GM10847 (cell line): Measurements from ENCODE around the gene BPIFB6.

Experiments used
- POLR2A ChIP-seq: IDR thresholded peaks from 2 replicates; pipeline ENCODE4 v1.6.1; 2011; ENCODE audit not compliant: insufficient read length; ENCODE audit errors: extremely low read depth

BPIFB6 gene

DNA sequence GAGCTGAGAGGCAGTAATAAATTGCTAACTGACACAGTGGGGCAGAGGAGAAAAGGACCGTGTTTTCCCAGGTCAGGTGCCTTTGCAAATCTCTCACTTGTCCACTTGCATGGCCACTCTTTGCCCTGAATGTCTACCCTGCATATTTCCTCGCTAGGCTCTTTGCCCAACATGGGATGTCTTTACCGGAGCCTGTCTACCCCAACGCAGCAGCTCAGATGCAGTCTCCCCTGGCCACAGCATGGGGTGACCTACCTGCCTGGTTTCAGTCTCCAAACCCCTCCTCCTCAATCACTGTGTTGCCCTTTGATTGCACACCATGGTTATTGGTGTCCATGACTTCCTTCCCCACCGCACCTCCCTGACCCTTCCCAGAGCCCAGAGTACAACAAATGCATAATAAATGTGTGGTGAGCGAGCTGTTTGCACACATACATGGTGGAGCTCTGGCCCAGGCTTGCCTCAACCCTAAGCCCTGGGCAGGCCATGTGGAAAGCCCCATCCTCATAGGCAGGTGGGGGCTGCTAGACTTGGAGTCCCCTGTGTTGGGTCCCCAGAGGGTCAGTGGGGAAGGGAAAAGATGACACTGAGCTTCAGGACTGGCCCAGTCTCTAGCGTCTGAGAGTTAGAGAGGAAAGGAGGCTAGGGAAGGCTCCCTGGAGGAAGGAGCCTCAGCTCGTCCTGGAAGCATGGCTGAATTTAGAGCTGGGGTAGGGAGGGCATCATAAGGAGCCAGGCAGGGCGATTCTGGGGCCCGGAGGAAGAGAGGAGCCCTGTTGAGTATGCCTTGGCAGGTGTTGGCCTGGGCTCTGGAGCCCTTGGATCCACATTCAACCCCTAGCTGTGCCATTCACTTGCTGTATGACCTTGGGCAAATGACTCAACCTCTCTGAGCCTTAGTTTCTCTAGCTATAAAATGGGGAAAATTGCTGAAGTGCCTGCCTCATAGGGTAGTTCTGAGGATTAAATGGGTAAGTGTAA, 4.4 kb upstream of the BPIFB6 start:
- TF ChIP-seq POLR2A, result no peak

DNA sequence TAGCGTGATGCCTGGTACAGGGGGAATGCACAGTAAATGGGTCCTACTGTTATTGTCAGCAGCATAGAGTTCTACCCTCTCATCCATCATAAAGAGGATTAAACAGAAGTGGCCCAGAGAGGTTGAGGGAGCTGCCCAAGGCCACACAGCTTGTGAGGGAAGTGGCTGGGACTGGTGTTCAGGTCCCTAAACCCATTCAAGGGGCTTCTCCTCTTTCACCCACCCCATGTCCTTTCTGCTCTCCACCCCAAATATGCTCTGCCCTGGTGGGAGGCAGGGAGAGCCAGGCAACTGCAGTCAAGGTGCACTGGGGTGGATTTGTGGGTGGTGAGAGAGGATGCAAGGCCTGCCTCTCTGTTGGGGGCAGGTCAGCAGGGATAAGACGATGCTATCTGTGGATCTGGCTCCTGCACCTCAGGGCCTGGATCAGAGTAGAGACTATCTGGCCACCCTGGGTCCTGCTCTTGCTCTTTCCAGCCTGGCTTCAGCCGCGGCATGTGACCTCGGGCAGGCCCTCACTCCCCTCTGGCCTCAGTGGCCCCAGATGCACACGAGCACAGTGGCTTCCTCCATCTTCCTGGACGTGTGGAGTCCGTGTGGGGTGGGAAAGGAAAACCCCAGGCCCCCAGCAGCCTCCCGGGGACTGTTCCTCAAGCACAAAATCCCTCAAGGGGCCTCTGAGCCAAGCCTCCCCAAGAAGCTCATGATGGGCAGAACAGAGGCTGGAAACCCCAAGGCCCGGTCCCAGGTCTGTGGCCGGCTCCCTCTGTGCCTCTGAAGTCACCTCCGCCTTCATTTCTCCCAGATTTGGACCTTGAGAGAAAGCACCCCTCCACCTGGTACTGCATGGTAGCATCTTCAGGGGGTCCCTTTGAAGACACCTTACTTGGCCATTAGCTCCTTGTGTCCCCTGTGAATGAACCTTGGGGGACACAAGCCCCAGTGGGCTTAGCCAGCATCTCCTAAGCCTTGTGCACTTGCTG, 3.4 kb upstream of the BPIFB6 start:
- no peak for TF ChIP-seq POLR2A

DNA sequence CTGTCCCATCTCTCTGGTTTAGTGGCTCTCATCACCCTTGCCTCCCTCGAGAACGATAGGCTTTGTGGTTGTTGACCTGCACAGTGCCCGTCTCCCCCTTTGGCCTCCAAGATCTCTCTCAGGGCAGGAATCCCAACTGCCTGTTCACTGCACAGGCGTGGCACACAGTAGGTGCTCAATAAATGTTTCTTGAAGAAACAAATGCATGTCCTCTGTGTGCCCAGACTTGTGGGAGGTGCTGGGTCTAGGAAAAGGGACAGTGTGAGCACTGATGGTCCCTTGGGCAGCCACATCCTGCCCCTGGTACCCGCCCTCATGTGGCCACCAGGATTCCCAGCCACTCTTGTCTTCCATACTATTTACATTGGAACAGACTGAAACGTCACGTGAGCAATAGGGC, 2.6 kb upstream of the BPIFB6 start:
- TF ChIP-seq POLR2A, result no peak

DNA sequence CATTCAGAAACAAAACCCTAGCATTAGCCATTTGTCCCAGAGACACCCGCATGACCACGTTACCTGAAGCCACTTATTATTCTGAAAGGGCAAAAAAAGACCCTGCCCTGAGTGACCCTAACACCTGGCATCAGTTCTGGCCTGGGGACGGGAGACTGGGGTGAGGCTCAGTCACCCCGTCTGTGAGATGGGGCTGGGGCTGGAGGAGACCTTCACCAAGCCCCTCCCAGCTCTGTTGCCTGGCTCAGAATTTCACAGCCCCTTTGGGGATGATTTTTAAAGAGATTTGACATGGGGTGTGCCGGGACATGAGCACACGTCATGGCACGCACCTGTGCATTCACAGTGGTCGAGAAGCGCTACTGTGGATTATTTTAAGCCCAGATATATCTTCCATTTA, 1.4 kb upstream of the BPIFB6 start:
- no peak for TF ChIP-seq POLR2A

DNA sequence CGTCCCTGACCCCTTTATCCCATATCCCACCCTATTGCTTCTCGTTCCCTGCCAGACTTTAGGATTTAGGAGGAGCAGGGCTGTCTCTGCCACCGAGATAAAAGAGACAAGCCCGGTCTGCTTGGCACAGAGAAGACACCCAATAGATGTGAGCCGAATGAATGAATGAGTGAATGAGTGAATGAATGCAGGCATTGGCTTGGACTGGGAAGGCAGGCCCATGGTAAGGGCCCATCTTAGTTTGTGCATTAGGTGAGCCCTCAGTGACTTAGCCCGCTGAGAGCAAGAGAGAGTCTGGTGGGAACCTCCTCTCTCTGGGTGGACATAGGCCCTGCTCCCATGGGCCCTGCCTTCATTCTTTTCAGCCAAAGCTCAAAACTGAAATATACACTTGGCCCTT, 879 bp upstream of the BPIFB6 start:
- no peak for TF ChIP-seq POLR2A

DNA sequence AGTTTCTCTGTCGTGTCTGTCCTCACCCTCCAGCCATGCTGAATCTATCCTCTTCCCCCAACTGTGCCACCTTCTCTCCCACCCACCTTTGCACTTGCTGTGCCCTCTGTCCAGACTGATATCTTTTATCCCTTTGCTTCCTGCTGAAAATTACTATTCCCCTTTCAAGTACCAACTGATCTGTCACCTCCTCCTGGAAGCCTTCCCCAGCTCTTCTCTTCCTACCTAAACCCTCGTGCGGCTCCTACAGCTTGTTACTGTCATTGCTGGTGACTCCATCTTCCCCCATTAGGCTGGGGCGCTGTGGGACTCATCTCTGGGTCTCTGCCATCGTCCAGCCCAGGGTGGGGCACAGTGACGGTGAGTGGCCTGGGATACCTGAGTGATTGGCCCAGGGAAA, 1.1 kb downstream of the BPIFB6 start:
- no peak for TF ChIP-seq POLR2A

DNA sequence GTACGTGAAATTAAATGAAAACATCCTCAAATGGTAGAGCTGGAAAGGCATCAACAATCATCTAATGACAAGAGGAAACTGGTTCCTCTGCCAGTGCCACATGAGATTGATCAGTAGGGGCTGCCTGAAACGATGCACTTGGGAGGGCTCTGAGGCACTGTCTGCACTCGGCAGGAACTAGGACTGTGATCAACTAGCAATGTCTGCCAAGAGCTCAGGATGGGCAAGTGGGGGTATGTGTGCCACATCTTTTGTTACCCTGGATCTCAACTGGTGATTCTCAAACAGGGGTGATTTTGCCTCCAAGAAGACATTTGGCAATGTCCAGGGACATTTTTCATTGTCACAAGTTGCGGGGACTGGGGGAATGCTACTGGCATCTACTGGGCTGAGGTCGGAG, 1.9 kb downstream of the BPIFB6 start:
- TF ChIP-seq POLR2A, result no peak

DNA sequence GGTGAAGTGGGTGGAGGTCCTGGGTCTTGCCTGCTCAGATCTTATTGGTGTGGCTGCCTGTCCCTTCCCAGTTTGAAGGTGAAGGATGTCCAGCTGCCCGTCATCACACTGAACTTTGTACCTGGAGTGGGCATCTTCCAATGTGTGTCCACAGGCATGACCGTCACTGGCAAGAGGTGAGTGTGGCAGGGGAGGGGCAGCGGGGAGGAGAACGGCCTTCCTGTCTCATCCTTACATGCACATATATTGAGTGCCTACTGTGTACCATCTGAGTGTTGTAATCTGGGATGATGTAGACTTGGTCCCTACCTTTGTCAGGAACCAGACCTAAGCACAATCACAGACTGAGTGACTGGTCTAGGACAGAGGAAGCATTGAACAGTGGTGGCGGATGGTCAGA, 2.7 kb downstream of the BPIFB6 start:
- TF ChIP-seq POLR2A, result no peak

DNA sequence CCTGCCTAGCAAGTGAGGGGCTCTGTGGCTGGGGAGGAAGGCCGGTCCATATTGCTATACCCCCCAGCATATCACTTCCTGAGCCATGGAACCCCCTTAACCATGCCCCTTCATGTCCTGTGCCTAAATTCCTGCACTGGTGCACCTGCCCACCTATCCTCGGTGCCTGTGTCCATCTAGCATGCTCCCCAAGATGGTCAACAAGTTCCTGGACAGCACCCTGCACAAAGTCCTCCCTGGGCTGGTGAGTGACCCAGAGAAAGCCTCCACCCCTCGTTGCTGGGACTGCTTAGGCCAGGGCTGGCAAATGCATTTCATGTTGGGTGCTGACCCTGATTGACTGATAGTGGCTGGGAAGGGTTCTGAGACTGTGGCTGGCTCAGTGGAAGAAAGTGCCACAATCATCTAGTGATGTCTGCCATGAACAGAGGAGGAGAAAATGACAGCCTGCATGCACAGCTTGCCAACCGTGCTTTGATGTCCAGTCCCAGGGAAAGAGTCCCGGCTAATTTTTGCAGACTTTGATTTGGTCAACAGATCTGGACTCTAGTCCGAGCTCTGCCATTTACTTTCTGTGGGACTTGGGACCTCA, 3.5 kb downstream of the BPIFB6 start:
- no peak for TF ChIP-seq POLR2A

DNA sequence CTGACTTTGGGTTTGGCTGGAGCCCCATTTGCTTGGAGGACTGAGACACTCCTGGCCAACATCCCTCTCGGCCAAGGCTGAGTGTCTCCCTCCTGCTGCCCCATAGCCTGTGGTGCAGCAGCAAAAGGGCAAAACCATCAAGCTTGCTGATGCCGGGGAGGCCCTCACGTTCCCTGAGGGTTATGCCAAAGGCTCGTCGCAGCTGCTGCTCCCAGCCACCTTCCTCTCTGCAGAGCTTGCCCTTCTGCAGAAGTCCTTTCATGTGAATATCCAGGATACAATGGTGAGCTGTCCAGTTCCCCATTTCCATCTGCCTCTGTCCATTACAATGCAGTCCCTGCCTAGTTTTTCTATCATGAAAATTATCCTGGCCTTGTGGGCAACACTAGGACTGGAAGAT, 6.0 kb downstream of the BPIFB6 start:
- TF ChIP-seq POLR2A, result no peak

DNA sequence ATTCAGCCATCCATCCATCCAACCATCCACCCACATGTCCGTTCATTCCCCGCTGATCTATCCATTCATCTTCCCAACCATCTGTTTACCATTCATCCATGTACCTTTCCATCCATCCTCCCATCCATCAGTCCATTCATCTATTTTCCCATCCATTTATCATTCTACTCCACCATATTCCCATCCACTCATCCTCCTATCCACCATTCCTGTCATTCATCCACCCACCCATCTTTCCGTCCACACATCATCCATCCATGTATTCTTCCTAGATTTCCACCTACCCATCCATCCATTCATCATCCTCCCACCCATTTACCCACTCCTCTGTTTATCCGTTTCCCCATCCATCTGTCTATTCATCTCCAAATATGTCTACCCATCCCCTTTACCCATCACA, 6.8 kb downstream of the BPIFB6 start:
- TF ChIP-seq POLR2A, result no peak

DNA sequence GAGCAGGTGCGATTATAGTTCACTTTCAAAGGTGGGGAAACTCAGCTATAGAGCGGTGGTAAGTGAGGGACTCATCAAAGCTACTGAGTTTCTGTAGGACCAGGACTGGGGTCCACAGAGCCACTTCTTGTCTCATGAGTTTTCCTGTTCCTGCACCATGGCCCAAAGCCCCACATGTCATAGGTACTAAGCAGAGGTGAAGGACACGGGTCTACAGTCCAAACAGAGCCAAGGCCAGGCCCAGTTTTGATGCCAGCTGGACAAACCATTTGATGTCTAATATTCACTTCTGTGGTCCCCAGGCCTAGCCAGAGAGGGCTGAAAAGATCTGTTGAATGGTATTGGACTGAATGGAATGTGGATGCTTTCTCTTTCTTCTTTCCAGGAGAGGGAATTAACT, 11.0 kb downstream of the BPIFB6 start:
- TF ChIP-seq POLR2A, result no peak

DNA sequence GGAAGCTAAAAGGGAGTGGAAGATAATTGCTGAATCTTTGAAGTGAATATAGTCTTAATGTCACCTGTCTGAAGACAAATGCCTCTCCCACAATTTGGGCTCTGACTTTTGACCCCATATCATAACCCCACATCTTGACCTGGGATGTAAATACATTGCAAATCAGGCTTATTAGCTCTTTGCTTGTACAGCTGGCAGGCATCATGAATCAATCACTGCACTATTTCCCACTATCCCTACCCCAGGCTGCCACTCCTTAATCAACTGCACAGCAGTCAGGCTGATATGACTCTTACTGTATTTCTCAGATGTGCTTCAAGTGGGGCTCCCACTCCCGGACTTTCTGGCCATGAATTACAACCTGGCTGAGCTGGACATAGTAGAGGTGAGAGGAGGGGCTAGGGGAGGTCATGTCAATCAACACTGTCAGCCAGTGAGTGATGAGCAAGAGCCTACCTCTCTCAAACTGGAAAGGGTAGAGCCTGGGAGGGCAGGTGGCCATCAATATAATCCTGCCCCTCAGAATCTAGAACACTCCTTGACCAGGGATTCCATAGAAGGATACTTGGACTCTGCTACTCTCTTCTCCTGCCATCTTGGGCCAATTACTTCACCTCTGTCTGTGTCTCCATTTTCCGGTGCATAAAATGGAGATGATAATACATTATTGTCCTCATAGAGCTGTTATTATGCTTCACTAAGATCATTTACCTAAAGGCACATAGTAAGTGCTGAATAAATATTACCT, 11.7 kb downstream of the BPIFB6 start:
- TF ChIP-seq POLR2A, result no peak

DNA sequence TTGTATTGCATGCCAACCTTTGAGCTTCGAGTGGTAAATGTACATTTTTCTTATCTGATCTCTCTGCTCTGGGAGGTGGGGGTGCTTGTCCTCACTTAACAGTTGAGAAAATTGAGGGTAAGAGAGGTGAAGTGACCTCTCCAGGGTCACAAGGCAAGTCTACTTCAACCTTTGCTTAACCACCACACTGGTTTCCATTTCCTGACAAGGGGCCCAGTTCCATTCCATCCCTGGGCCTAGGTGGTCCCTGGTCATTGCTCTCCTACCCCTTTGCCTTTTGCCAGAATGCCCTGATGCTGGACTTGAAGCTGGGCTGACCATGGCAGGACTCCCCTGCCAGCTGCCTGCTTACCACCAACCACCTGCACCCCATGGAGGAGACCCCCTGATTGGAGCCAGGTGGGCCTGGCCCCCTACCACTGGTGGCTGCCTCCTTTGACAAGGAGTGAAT, 12.3 kb downstream of the BPIFB6 start:
- no peak for TF ChIP-seq POLR2A

DNA sequence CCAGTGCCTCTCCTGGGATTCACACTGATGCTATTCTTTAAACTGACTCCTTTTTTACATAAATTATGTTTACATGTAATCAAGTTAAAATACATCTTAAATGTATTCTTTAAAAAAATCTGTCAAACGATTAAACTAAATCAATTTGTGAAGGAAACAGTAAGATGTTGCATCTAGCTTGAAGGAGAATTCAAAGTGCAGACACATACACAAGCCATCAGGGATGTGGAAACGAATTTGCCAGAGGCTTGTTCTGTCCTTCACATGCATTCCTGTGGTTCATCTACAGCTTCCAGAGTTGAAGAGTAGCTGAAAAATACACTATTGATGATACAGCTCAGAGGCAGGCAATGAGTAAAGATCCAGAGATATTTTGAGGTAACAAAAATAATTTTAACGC, 15.0 kb downstream of the BPIFB6 start:
- no peak for TF ChIP-seq POLR2A
